Skeletal muscle tissue (tissue), 4 donors: ENCODE measurements around the gene SSBP4. TPM values are rescaled to one million over a fixed set of nuclear protein-coding genes. Genes with fewer than 3 reads are reported as not detected.
A peak's percentile ranks its signal among the peaks of the same experiment; 100 is the strongest.
"Not testable (repeated sequence)": the region's sequence is repeated elsewhere in the genome, so short reads cannot be mapped to it uniquely, and the experiment has no call there.

Experiments
- H3K27ac ChIP-seq: one replicate; pipeline ENCODE4 v1.7.0; 2013; ENCODE audit warnings: mild to moderate bottlenecking, low read depth, low read length, inconsistent platforms
- H3K27me3 ChIP-seq, 3 donors: one replicate each; pipeline ENCODE4 v1.7.0; 2013; ENCODE audit warnings: low read length in 3 of 3; ENCODE audit not compliant: control insufficient read depth in 3 of 3, insufficient read depth in 3 of 3
- H3K36me3 ChIP-seq, 3 donors: one replicate each; pipeline ENCODE4 v1.7.0; 2013; ENCODE audit warnings: low read length in 3 of 3; ENCODE audit not compliant: control insufficient read depth in 3 of 3, insufficient read depth in 3 of 3
- H3K4me1 ChIP-seq, 3 donors: one replicate each; pipeline ENCODE4 v1.7.0; 2013; ENCODE audit warnings: low read length in 3 of 3, mild to moderate bottlenecking in 3 of 3; ENCODE audit not compliant: control insufficient read depth in 3 of 3, insufficient read depth in 3 of 3
- H3K4me3 ChIP-seq, 3 donors: one replicate each; pipeline ENCODE4 v1.7.0; 2013; ENCODE audit warnings: low read length in 3 of 3
- H3K9ac ChIP-seq, 3 donors: one replicate each; pipeline ENCODE4 v1.7.0; 2013; ENCODE audit warnings: low read length in 3 of 3, mild to moderate bottlenecking in 3 of 3, moderate library complexity in 2 of 3, low read depth in 1 of 3
- H3K9me3 ChIP-seq, 3 donors: one replicate each; pipeline ENCODE4 v1.7.0; 2013; ENCODE audit warnings: low read length in 3 of 3; ENCODE audit not compliant: control insufficient read depth in 3 of 3
- total RNA-seq: library from RNA; depleted of rRNA; stranded (reverse); fragments of >200 nt; gene quantifications from one replicate; pipeline ENCODE4 v1.2.3, GENCODE V29; 2014
- donor health status: Osteomylitis.

The SSBP4 gene
- 79.3 TPM for total RNA-seq

DNA sequence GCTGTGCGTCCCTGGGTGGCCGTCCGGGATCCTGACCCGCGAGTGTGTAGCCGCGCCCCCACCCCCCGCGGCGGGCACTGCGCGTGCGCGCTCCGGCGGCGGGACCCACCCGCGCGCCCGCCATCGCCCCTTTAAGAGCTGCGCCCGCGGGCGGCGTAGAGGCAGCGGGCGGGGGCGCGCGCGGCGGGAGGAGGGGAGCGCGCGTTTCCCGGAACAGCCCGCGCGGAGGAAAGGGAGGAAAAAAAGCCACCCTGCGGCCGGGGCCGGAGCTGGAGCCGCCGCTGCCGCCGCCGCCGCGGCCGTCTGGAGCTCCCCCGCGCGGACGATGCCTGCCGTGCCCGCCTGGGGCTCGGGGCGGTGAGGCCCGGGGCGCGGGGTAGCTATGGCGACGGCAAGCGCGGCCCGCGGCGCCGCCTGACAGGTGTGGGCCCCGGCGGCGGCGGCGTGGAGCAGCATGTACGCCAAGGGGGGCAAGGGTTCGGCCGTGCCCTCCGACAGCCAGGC is at the start of gene SSBP4:
TSS of gene SSBP4 (plus strand) at position 204 of the 504 bp plus-strand sequence. CDS start at position 455, 251 bp downstream.
- Histone ChIP-seq H3K9me3 (no peaks in the 10 kb centered on the region), H3K4me1 (peaks cover 56 to 69% (median 64%) of the 10 kb centered on the region in 3 donors), H3K27me3 (peaks cover 7 to 27% (median 26%) of the 10 kb centered on the region in 3 donors), H3K9ac (peak within 1 kb of the TSS; percentile 68 to 77 (median 69)), H3K4me3 (peak within 1 kb of the TSS; percentile 59 to 79 (median 69)), H3K27ac (peak within 1 kb of the TSS; percentile 95), H3K36me3 (no peaks in the 10 kb centered on the region)

DNA sequence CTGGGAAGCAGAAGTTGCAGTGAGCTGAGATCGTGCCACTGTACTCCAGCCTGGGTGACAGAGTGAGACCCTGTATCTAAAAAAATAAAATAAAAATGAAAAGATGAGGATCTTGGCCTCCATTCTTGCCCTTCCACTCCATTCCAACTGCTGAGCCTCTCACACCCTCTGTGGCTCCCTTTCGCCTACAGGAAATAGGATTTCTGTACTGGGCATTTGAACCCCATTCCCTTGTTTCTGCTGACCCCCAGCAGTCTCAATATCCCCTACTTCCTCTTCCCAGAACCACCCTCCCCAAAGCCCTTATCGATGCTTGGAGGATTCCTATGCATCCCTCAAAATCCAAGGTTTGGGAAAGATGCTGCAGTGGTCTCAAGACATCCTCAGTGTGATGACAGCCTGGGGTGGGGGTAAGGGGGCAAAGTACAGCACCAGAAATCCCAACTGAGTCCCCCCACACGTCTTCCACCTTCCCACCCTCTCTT is 45.7 kb upstream of the SSBP4 start:
- Histone ChIP-seq H3K9ac (peak overlapping the region in 2 of 3 donors; percentile 3 to 71), H3K9me3 (no peaks in the 10 kb centered on the region), H3K27me3 (no peaks in the 10 kb centered on the region), H3K4me3 (no peak overlapping the region), H3K4me1 (peaks cover 15 to 18% (median 18%) of the 10 kb centered on the region in 3 donors), H3K36me3 (no peaks in the 10 kb centered on the region), H3K27ac (peak overlapping the region; percentile 90)

DNA sequence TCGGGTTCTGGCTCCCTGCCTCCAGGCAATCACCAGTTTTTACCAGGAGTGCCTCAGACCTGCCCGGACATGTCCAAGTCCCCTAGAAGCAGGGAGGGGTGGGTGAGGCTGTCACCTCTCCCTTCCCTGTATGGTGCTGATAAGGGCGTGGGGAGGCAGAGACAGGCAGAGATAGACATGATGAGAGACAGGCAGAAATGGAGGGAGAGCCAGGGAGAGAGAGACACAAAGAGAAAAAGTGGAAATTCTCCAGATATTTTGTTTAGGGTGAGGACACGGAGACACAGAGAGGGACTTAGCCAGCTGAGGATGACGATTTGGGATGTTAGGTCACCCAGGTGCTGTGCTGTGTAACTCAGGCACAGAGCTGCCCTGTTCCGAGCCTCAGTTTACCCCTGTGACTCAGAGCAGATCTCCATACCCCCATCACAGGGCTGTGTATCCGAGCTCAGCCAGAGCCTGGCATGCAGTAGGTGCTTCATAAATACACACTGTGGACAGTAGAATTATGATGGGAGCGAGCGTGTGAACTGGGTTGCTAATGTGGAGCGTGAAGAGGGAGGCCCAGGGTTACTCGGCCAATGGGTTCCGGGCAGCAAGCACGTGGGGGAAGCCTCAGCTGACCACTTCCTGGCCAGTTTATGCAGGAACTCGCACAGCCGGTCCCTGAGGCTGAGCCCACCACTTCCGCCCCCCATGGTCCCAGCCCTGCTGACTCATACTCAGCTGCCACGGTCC is 45.1 kb upstream of the SSBP4 start:
- H3K9me3 ChIP-seq: no peaks in the 10 kb centered on the region
- peak overlapping the region in 1 of 3 donors; percentile 49 for H3K4me3 ChIP-seq
- H3K9ac ChIP-seq: peak overlapping the region; percentile 44 to 71 (median 54)

DNA sequence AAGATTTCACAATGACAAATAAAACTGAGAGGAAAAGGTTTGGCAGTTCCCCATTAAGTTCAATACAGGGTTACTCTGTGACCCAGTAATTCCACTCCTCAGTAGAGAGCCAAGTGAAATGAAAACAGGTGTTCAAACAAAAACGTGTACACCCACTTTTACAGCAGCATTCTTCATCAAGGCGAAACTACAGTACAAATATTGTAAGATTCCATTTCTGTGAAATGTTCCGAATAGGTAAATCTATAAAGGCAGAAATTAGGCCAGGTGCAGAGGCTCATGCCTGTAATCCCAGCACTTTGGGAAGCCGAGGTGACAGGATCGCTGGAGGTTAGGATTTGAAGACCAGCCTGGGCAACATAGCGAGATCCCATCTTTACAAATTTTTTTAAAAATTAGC is 42.2 kb upstream of the SSBP4 start:
- H3K36me3 ChIP-seq: no peaks in the 10 kb centered on the region
- no peaks in the 10 kb centered on the region for H3K9me3 ChIP-seq
- no peak overlapping the region for H3K4me3 ChIP-seq
- H3K9ac ChIP-seq: peak overlapping the region in 1 of 3 donors; percentile 45
- H3K27ac ChIP-seq: no peak overlapping the region
- no peaks in the 10 kb centered on the region for H3K27me3 ChIP-seq
- H3K4me1 ChIP-seq: peaks cover 25 to 32% (median 29%) of the 10 kb centered on the region in 3 donors

More for the DNA sequence above, 45.1 kb upstream of the SSBP4 start:
- Histone ChIP-seq H3K27ac (peak overlapping the region; percentile 90), H3K27me3 (no peaks in the 10 kb centered on the region), H3K4me1 (peaks cover 15 to 22% (median 19%) of the 10 kb centered on the region in 3 donors), H3K36me3 (no peaks in the 10 kb centered on the region)

DNA sequence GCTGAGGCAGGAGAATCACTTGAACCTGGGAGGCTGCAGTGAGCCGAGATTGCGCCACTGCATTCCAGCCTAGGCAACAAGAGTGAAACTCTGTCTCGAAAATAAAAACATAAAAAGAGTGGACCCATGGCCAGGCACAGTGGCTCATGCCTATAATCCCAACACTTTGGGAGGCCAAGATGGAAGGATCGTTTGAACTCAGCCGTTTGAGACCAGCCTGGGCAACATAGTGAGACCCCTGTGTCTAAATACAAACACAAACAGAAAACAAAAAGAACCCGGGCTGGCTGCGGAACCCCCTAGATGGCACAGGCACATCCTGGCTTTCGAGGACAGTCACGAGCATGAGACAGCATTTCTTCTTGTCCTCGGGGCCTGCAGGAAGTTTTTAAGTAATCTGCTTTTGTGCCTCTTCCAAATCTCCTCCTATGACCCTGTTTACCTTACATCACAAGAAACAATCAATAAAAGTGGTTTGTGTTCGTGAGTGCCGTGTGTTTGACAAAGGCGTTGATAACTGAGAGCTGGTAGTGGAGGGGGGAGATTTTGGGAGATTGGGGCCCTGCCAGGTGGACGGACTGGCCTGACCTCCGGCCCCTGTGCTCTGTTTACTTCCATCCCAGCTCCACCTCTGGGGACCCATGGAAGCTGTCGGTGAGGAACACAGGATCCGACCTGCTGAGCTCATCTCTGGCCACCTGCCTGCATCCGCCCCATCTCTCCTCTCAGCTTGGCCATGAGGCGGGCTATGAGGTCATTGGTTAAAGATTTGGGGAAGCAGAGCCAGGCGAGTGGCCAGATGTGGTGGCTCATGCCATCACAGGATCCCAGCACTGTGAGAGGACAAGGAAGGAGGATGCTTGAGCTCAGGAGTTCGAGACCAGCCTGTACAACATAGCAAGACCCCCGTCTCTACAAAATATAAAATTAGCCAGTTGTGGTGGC is 39.1 kb upstream of the SSBP4 start:
- H3K9ac ChIP-seq: peak overlapping the region in 1 of 3 donors; percentile 51
- peak overlapping the region; percentile 74 for H3K27ac ChIP-seq
- H3K4me1 ChIP-seq: peaks cover 10 to 20% (median 19%) of the 10 kb centered on the region in 3 donors
- H3K36me3 ChIP-seq: no peaks in the 10 kb centered on the region
- H3K4me3 ChIP-seq: peak overlapping the region in 1 of 3 donors; percentile 37
- no peaks in the 10 kb centered on the region for H3K27me3 ChIP-seq
- H3K9me3 ChIP-seq: no peaks in the 10 kb centered on the region

DNA sequence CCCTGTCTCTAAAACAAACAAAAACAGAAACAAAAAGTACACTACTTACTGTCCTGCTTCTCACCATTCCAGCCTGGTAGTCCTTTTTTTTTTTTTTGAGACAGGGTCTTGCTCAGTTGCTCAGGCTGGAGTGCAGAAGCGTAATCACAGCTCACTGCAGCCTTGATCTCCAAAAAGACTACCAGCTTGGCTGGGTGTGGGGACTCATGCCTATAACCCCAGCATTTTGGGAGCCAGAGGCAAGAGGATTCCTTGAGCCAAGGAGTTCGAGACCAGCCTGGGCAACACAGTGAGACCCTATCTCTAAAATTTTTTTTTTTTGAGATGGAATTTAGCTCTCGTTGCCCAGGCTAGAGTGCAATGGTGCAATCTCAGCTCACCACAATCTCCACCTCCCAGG is 38.4 kb upstream of the SSBP4 start:
- H3K9me3 ChIP-seq: no peaks in the 10 kb centered on the region
- peak overlapping the region in 1 of 3 donors; percentile 37 for H3K4me3 ChIP-seq
- H3K27me3 ChIP-seq: peaks cover 0 to 6% (median 4%) of the 10 kb centered on the region in 3 donors
- H3K9ac ChIP-seq: peak overlapping the region in 1 of 3 donors; percentile 40
- H3K27ac ChIP-seq: peak overlapping the region; percentile 74
- H3K36me3 ChIP-seq: no peaks in the 10 kb centered on the region
- H3K4me1 ChIP-seq: peaks cover 10 to 18% (median 17%) of the 10 kb centered on the region in 3 donors

DNA sequence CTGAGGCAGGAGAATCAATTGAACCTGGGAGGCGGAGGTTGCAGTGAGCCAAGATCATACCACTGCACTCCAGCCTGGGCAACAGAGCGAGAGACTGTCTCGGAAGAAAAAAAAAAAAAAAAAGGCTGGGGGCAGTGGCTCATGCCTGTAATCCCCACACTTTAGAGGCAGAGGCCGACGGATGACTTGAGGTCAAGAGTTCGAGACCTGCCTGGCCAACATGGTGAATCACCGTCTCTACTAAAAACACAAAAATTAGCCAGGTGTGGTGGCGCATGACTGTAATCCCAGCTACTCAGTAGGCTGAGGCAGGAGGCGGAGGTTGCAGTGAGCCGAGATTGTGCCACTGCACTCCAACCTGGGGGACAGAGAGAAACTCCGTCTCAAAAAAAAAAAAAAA is 35.6 kb upstream of the SSBP4 start:
- not testable (repeated sequence) for H3K27me3 ChIP-seq, H3K27ac ChIP-seq, H3K9ac ChIP-seq, H3K36me3 ChIP-seq, H3K9me3 ChIP-seq, H3K4me3 ChIP-seq
- peaks cover 15 to 32% (median 28%) of the 10 kb centered on the region in 3 donors for H3K4me1 ChIP-seq

DNA sequence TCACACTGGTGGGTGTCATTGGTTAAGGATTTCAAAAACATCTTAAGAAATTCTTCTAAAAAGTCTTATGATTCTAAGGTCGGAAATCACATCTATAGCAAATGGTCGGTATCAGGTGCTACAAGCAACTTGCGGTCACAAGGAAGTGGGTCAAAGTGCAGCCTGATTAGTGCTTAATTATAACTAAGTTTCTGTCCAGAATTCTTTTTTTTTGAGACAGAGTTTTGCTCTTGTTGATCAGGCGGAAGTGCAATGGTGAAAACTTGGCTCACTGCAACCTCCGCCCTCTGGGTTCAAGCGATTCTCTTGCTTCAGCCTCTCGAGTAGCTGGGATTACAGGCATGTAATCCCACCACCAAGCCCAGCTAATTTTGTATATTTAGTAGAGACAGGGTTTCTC is 34.4 kb upstream of the SSBP4 start:
- H3K36me3 ChIP-seq: no peaks in the 10 kb centered on the region
- peaks cover 15 to 30% (median 28%) of the 10 kb centered on the region in 3 donors for H3K4me1 ChIP-seq
- peaks cover 0 to 8% (median 4%) of the 10 kb centered on the region in 3 donors for H3K27me3 ChIP-seq
- H3K9me3 ChIP-seq: no peaks in the 10 kb centered on the region
- no peak overlapping the region for H3K9ac ChIP-seq
- H3K4me3 ChIP-seq: no peak overlapping the region
- H3K27ac ChIP-seq: no peak overlapping the region

DNA sequence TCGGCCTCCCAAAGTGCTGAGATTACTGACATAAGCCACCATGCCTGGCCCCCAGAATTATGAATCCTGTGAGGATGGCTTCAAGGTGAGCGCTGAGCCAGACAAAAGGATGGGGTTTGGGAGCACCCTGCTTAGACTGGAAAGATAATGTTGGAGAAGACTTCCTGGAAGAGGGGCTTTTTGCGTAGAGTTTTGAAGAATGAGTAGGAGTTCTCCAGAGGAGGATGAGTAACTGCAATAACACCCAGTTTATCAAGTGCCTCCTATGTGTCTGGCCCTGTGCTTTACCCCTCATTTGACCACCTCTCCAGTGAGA is 33.9 kb upstream of the SSBP4 start:
- Histone ChIP-seq H3K4me1 (peaks cover 10 to 25% (median 23%) of the 10 kb centered on the region in 3 donors), H3K27ac (no peak overlapping the region), H3K9ac (no peak overlapping the region), H3K36me3 (peaks cover 0 to 3% (median 0%) of the 10 kb centered on the region in 3 donors), H3K27me3 (peaks cover 0 to 8% (median 4%) of the 10 kb centered on the region in 3 donors), H3K9me3 (peaks cover 0 to 2% (median 0%) of the 10 kb centered on the region in 3 donors), H3K4me3 (no peak overlapping the region)
